Transverse colon (tissue), 4 donors: ENCODE data around the gene SGIP1. TPM values are rescaled to one million over a fixed set of nuclear protein-coding genes. Genes with fewer than 3 reads are reported as not detected.

Experiments used
- DNase-seq: peaks from one replicate; pipeline ENCODE4 v3.0.0-alpha.2; 2019
- H3K27ac ChIP-seq, 4 donors: fragments of 200-600 bp; sonication (generic); 2 replicates each; pipeline ENCODE4 v1.5.1; 2016 to 2018; ENCODE audit warnings: inconsistent platforms in 4 of 4
- H3K27me3 ChIP-seq: fragments of 200-600 bp; sonication (generic); 2 replicates; pipeline ENCODE4 v1.5.1; 2017; ENCODE audit warnings: inconsistent platforms
- H3K36me3 ChIP-seq, 4 donors: fragments of 200-600 bp; sonication (generic); 2 replicates each; pipeline ENCODE4 v1.5.1; 2017 to 2019; ENCODE audit warnings: inconsistent platforms in 4 of 4
- H3K4me1 ChIP-seq, 4 donors: fragments of 200-600 bp; sonication (generic); 2 replicates each; pipeline ENCODE4 v1.5.1; 2017 to 2020; ENCODE audit warnings: inconsistent platforms in 4 of 4
- H3K4me3 ChIP-seq, 4 donors: fragments of 200-600 bp; sonication (generic); 1 replicate in 1 of 4; 2 replicates in 3 of 4; pipeline versions ENCODE4 v1.5.1 to v1.6.1; 2017 to 2019; ENCODE audit warnings: inconsistent platforms in 4 of 4
- H3K9me3 ChIP-seq, 2 donors: fragments of 200-600 bp; sonication (generic); 2 replicates each; pipeline ENCODE4 v1.5.1; 2017 to 2019; ENCODE audit warnings: inconsistent platforms in 2 of 2
- CTCF ChIP-seq, 5 experiments: fragments of 200-600 bp in 3 of 5; fragments of 450-650 bp in 2 of 5; sonication (generic) in 3 of 5; IDR thresholded peaks; 1 replicate in 2 of 5; 2 replicates in 3 of 5; pipeline ENCODE4 v1.5.1; 2016 to 2017; ENCODE audit warnings: antibody characterized with exemption in 5 of 5, inconsistent platforms in 3 of 5, mild to moderate bottlenecking in 2 of 5, moderate library complexity in 1 of 5
- EP300 ChIP-seq: sonication (generic); formaldehyde crosslinking; IDR thresholded peaks from one replicate; pipeline ENCODE4 v1.6.1; 2017; ENCODE audit warnings: antibody characterized with exemption, low read depth
- POLR2A ChIP-seq: fragments of 450-650 bp; IDR thresholded peaks from one replicate; pipeline ENCODE4 v1.6.1; 2016; ENCODE audit warnings: antibody characterized with exemption, mild to moderate bottlenecking, moderate library complexity
- POLR2AphosphoS5 ChIP-seq, 3 donors: sonication (generic); formaldehyde crosslinking; IDR thresholded peaks; one replicate each; pipeline ENCODE4 v1.6.1; 2016; ENCODE audit warnings: antibody characterized with exemption in 3 of 3
- WGBS, 2 donors: methylation state at CpG; one replicate each; pipeline ENCODE4 v1.1.5; 2018; ENCODE audit warnings: low coverage in 1 of 2; 5-methylcytosine and 5-hydroxymethylcytosine counted together
- in situ Hi-C, 4 donors: fragments of 200-750 bp; cut with MboI; loops; one replicate each; pipeline versions ENCODE4 v1.15.0 to v1.15.1; 2017; ENCODE audit warnings: low sequenced_read_pairs in 3 of 4, low pct_ligation_motif_present in 1 of 4, low pct_unique_long_range_greater_than_20kb in 1 of 4
- intact Hi-C: fragments of 100-400 bp; cut with DNase I; formaldehyde crosslinking; loops from one replicate; pipeline ENCODE4 v1.15.1; 2023; ENCODE audit warnings: low total_unique reads
- total RNA-seq, 4 donors: library from RNA; depleted of rRNA; stranded (reverse); fragments of >200 nt; gene quantifications; one replicate each; pipeline ENCODE4 v1.1.0, GENCODE V29; 2016

Gene SGIP1
- total RNA-seq, 4 donors from 2014 or later: 1.4 to 1.8 TPM; not detected in 2

- intact Hi-C loops (no loop called here), in situ Hi-C loops (no loop called here)
- Histone ChIP-seq H3K4me3 (no peak overlapping the region), H3K27ac (no peak overlapping the region), H3K4me1 (no peaks in the 10 kb centered on the region), H3K9me3 (no peaks in the 10 kb centered on the region), H3K36me3 (no peaks in the 10 kb centered on the region), H3K27me3 (no peaks in the 10 kb centered on the region)
- 68 to 76% methylated on average over 2 to 3 of the region's 3 CpGs for WGBS, 2 donors
- no peak for DNase-seq
- TF ChIP-seq EP300: no peak
- TF ChIP-seq POLR2A: no peak
- TF ChIP-seq POLR2AphosphoS5 (IDR thresholded peaks at IDR 0.05): no peak
- no peak for TF ChIP-seq CTCF (IDR thresholded peaks at IDR 0.05)
These were observed 110.4 kb downstream of the SGIP1 start for GRCh38 chr1:66644331-66644730.

GRCh38 chr1:66648901-66649595 lies 115.1 kb downstream of the SGIP1 start:
- DNase-seq: peak; percentile 8
- H3K9me3 ChIP-seq: no peaks in the 10 kb centered on the region

GRCh38 chr1:66652556-66652955 lies 118.6 kb downstream of the SGIP1 start:
- Histone ChIP-seq H3K4me1 (no peaks in the 10 kb centered on the region), H3K27ac (no peak overlapping the region), H3K27me3 (no peaks in the 10 kb centered on the region), H3K4me3 (no peak overlapping the region), H3K9me3 (no peaks in the 10 kb centered on the region), H3K36me3 (no peaks in the 10 kb centered on the region)
- DNase-seq: no peak
- WGBS, 2 donors: 60% methylated on average over 2 of the region's 2 CpGs; no CpG with 5 or more reads in 1 of the 2 donors
- TF ChIP-seq CTCF (IDR thresholded peaks at IDR 0.05) (no peak), POLR2A (no peak), POLR2AphosphoS5 (IDR thresholded peaks at IDR 0.05) (no peak), EP300 (no peak)
- in situ Hi-C loops (no loop called here), intact Hi-C loops (no loop called here)

More at GRCh38 chr1:66648901-66649595, 115.1 kb downstream of the SGIP1 start:
- Histone ChIP-seq H3K4me1 (no peaks in the 10 kb centered on the region), H3K4me3 (no peak overlapping the region), H3K27me3 (no peaks in the 10 kb centered on the region), H3K36me3 (no peaks in the 10 kb centered on the region), H3K27ac (no peak overlapping the region)
- TF ChIP-seq POLR2A: no peak
- TF ChIP-seq POLR2AphosphoS5 (IDR thresholded peaks at IDR 0.05): no peak
- intact Hi-C loops (no loop called here), in situ Hi-C loops (no loop called here)
- 48 to 56% methylated on average over 1 to 2 of the region's 2 CpGs for WGBS, 2 donors

GRCh38 chr1:66654643-66655042 lies 120.7 kb downstream of the SGIP1 start:
- no peaks in the 10 kb centered on the region for H3K4me1 ChIP-seq
- TF ChIP-seq EP300 (no peak), POLR2A (no peak)
- no peaks in the 10 kb centered on the region for H3K27me3 ChIP-seq
- H3K9me3 ChIP-seq: no peaks in the 10 kb centered on the region
- H3K36me3 ChIP-seq: no peaks in the 10 kb centered on the region
- no peak overlapping the region for H3K27ac ChIP-seq
- no peak for DNase-seq
- intact Hi-C loops: no loop called here
- in situ Hi-C loops: no loop called here
- H3K4me3 ChIP-seq: no peak overlapping the region

GRCh38 chr1:66671455-66671854 lies 137.5 kb downstream of the SGIP1 start:
- TF ChIP-seq POLR2A (no peak), CTCF (IDR thresholded peaks at IDR 0.05) (no peak), EP300 (no peak), POLR2AphosphoS5 (IDR thresholded peaks at IDR 0.05) (no peak)
- H3K27me3 ChIP-seq: no peaks in the 10 kb centered on the region
- no peaks in the 10 kb centered on the region for H3K4me1 ChIP-seq
- H3K4me3 ChIP-seq: no peak overlapping the region
- WGBS, 2 donors: 74% methylated on average over 1 of the region's 1 CpG; no CpG with 5 or more reads in 1 of the 2 donors
- no peak overlapping the region for H3K27ac ChIP-seq
- no peaks in the 10 kb centered on the region for H3K36me3 ChIP-seq
- DNase-seq: no peak
- no peaks in the 10 kb centered on the region for H3K9me3 ChIP-seq
- intact Hi-C loops: no loop called here
- in situ Hi-C loops: no loop called here
